Measurements from ENCODE around the gene SLC17A2. TPM values are rescaled to one million over a fixed set of nuclear protein-coding genes. Genes with fewer than 3 reads are reported as not detected.

SLC17A2 gene
- total and polyA plus RNA-seq, 4 experiments from 2014 or later, result not detected

DNA sequence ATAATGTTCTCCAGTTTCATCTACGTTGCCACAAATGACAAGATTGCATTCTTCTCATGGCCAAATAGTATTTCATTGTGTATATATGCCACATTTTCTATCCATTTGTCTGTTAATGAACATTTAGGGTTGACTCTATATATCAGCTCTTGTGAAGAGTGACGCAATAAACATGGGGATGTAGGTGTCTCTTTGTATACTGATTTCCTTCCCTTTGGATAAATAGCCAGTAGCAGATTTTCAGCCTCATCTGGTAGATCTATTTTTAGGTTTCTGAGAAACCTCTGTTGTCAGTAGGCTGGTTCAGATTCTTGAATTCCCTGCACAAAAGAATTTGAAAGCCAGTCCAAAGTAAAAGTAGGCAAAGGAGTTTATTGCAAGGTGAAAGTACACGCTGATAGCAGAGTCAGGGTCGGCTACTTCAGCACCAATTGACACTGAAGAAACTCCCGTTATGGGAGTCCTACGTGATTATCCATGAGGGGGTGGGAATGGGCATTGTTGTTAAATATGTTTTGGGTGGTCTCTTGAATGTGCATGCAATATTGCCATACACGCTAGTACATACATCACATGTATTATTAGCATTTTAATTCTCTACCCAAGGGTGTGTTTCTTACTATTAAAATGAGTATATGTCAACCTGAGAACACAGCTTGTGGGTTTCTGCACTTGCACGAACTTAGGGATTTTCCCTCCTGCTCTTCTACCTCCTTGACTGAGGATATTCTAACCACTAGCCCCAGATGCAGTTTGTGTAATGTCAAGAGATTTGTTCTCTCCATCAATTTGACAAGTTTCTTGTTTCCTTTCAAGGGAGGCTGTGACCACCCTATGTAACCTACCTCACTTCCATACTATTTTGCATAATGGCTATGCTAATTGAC, 14.4 kb upstream of the SLC17A2 start:
- H3K4me3 Mint-ChIP-seq, result no peak overlapping the region
- peaks cover 0 to 9% (median under 1%) of the 10 kb centered on the region in 8 donors for H3K9me3 Mint-ChIP-seq
- Histone ChIP-seq H3K4me3 (ENCODE audit: low read length in 2 of 2) (no peak overlapping the region), H3K27me3 (ENCODE audit: insufficient read depth, low read length) (no peaks in the 10 kb centered on the region), H3K9me3 (ENCODE audit: control insufficient read depth in 1 of 2, low read length in 2 of 2) (no peaks in the 10 kb centered on the region), H3K4me1 (ENCODE audit: insufficient read depth, low read length) (peaks cover 9% of the 10 kb centered on the region), H3K27ac (ENCODE audit: low read depth, low read length) (no peak overlapping the region), H3K36me3 (ENCODE audit: insufficient read depth, low read length) (no peaks in the 10 kb centered on the region)
- peaks cover 11 to 23% (median 17%) of the 10 kb centered on the region in 4 donors for H3K4me1 Mint-ChIP-seq
- CTCF ChIA-PET (ENCODE audit: partially characterized antibody), result interaction anchor here (0.8 to 2.2 kb wide), 6 partner anchors 47 to 722 kb away, joined by 3 to 8 read pairs (median 4); no protein-coding TSS in a partner anchor
- H3K36me3 Mint-ChIP-seq, result no peaks in the 10 kb centered on the region
- intact Hi-C loops (cut with micrococcal nuclease), result loop anchor here (5.0 kb wide), 1 partner anchor 723 kb away; no protein-coding TSS in a partner anchor
- H3K27ac Mint-ChIP-seq, result no peak overlapping the region
- POLR2A ChIA-PET (ENCODE audit: partially characterized antibody), result interaction anchor here (1.1 kb wide), 1 partner anchor 17 kb away, joined by 4 read pairs; no protein-coding TSS in a partner anchor
- peaks cover 0 to 2% of the 10 kb centered on the region in 2 donors for H3K27me3 Mint-ChIP-seq
- no peak for DNase-seq

DNA sequence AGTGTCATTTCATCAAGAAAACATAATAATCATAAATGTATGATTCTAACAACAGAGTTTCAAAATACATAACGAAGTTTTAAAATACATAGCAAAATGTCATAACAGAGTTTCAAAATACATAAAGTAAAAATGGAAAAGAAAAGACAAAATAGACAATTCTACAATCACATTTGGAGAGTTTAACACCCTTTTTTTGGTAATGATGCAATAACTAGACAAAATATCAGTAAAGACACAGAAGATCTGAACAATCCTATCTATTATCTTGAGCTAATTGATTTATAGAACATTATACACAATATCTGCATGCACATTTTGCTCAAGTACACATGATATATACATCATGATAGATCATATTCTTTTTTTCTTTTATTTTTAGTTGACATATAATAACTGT, 13.4 kb upstream of the SLC17A2 start:
- Histone ChIP-seq H3K27ac (ENCODE audit: low read depth, low read length) (no peak overlapping the region), H3K27me3 (ENCODE audit: insufficient read depth, low read length) (no peaks in the 10 kb centered on the region), H3K36me3 (ENCODE audit: insufficient read depth, low read length) (no peaks in the 10 kb centered on the region), H3K9me3 (ENCODE audit: control insufficient read depth in 1 of 2, low read length in 2 of 2) (no peaks in the 10 kb centered on the region), H3K4me3 (ENCODE audit: low read length in 2 of 2) (no peak overlapping the region), H3K4me1 (ENCODE audit: insufficient read depth, low read length) (peaks cover 9% of the 10 kb centered on the region)
- ChIA-PET CTCF (ENCODE audit: partially characterized antibody) (interaction anchor here (0.8 to 2.2 kb wide), 6 partner anchors 48 to 721 kb away, joined by 3 to 8 read pairs (median 4); no protein-coding TSS in a partner anchor), POLR2A (ENCODE audit: partially characterized antibody) (interaction anchor here (0.7 to 1.1 kb wide), 2 partner anchors 18 to 76 kb away, joined by 4 read pairs; a partner anchor contains a TSS)
- H3K27ac Mint-ChIP-seq, result no peak overlapping the region
- DNase-seq, result no peak
- peaks cover 11 to 23% (median 17%) of the 10 kb centered on the region in 4 donors for H3K4me1 Mint-ChIP-seq
- intact Hi-C loops (cut with micrococcal nuclease), result loop anchor here (5.0 kb wide), 1 partner anchor 722 kb away; no protein-coding TSS in a partner anchor
- peaks cover 0 to 2% of the 10 kb centered on the region in 2 donors for H3K27me3 Mint-ChIP-seq
- peaks cover 0 to 9% (median under 1%) of the 10 kb centered on the region in 8 donors for H3K9me3 Mint-ChIP-seq
- no peaks in the 10 kb centered on the region for H3K36me3 Mint-ChIP-seq
- no peak overlapping the region for H3K4me3 Mint-ChIP-seq

DNA sequence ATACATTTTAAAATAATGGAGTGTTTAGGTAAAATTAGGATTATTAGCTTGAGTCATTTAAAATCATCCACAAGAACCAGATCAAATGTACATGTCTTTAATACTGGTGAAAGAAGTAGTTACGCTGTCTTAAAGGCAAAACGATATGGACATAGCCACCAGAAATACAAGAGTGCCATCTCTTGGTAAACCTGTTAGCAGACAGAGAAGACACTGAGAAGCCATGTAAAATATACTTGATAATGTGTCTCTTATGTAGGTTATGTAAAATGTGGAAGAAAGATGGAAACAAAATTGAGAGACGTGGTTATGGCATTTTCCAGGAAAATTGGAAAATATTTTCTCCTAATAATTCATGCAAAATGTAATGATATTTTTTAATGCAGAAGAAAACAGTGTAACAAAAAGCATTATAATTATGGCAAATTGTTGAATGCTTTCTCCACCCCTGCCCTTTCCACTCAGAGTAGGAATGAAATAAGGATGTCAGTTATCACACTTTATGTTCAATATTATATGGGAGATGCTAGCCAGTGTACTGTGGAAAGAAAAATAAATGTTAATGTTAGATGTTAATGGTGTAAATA, 12.2 kb upstream of the SLC17A2 start:
- DNase-seq, result peak in 4 of 5 donors; percentile 27 to 40 (median 32)
- no peaks in the 10 kb centered on the region for H3K36me3 Mint-ChIP-seq
- peaks cover 8 to 21% (median 15%) of the 10 kb centered on the region in 4 donors for H3K4me1 Mint-ChIP-seq

DNA sequence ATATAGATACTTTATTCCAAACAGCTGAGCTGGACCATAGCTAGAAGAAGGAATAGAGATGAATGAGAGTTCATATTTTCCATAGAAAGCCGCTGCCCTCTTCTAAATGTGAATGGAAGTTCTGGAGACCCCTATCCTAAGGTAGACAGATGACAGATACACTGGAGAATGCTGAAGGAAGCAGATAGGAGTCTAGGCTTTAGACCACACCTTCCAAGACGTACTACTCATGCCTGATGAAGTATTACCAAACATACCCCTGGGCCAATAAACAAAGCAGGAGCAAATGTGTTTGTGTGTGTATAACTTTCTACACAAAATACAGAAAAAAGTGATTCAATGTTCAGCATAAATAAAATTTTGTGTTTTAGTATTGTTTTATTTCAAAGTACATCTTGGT, 9.1 kb upstream of the SLC17A2 start:
- H3K36me3 ChIP-seq (ENCODE audit: insufficient read depth, low read length), result no peaks in the 10 kb centered on the region
- H3K4me1 ChIP-seq (ENCODE audit: insufficient read depth, low read length), result no peaks in the 10 kb centered on the region
- Mint-ChIP-seq H3K9me3 (no peaks in the 10 kb centered on the region), H3K27ac (no peak overlapping the region), H3K4me3 (no peak overlapping the region), H3K27me3 (peaks cover 0 to 4% of the 10 kb centered on the region in 2 donors), H3K36me3 (no peaks in the 10 kb centered on the region), H3K4me1 (no peaks in the 10 kb centered on the region)
- CTCF ChIA-PET (ENCODE audit: partially characterized antibody), result interaction anchor here (0.7 to 1.7 kb wide), 3 partner anchors 54 to 222 kb away, joined by 3 to 6 read pairs (median 3); no protein-coding TSS in a partner anchor
- DNase-seq, result no peak
- no peaks in the 10 kb centered on the region for H3K27me3 ChIP-seq (ENCODE audit: insufficient read depth, low read length)
- no peak overlapping the region for H3K4me3 ChIP-seq (ENCODE audit: low read length in 2 of 2)
- no peak overlapping the region for H3K27ac ChIP-seq (ENCODE audit: low read depth, low read length)
- intact Hi-C loops (cut with micrococcal nuclease), result no loop called here
- H3K9me3 ChIP-seq (ENCODE audit: control insufficient read depth in 1 of 2, low read length in 2 of 2), result no peaks in the 10 kb centered on the region
- POLR2A ChIA-PET (ENCODE audit: partially characterized antibody), result no interaction called here

More for the DNA sequence above, 12.2 kb upstream of the SLC17A2 start:
- Mint-ChIP-seq H3K27ac (no peak overlapping the region), H3K4me3 (no peak overlapping the region), H3K9me3 (peaks cover 0 to 9% (median under 1%) of the 10 kb centered on the region in 8 donors), H3K27me3 (peaks cover 0 to 2% of the 10 kb centered on the region in 2 donors)
- intact Hi-C loops (cut with micrococcal nuclease), result loop anchor here (1.0 to 5.0 kb wide), 4 partner anchors 154 to 720 kb away; no protein-coding TSS in a partner anchor
- no peaks in the 10 kb centered on the region for H3K27me3 ChIP-seq (ENCODE audit: insufficient read depth, low read length)
- H3K4me1 ChIP-seq (ENCODE audit: insufficient read depth, low read length), result peaks cover 9% of the 10 kb centered on the region
- H3K36me3 ChIP-seq (ENCODE audit: insufficient read depth, low read length), result no peaks in the 10 kb centered on the region
- no peak overlapping the region for H3K27ac ChIP-seq (ENCODE audit: low read depth, low read length)
- no peaks in the 10 kb centered on the region for H3K9me3 ChIP-seq (ENCODE audit: control insufficient read depth in 1 of 2, low read length in 2 of 2)
- CTCF ChIA-PET (ENCODE audit: partially characterized antibody), result interaction anchor here (1.0 to 1.5 kb wide), 4 partner anchors 155 to 224 kb away, joined by 3 to 9 read pairs (median 5); no protein-coding TSS in a partner anchor
- H3K4me3 ChIP-seq (ENCODE audit: low read length in 2 of 2), result no peak overlapping the region
- POLR2A ChIA-PET (ENCODE audit: partially characterized antibody), result no interaction called here

DNA sequence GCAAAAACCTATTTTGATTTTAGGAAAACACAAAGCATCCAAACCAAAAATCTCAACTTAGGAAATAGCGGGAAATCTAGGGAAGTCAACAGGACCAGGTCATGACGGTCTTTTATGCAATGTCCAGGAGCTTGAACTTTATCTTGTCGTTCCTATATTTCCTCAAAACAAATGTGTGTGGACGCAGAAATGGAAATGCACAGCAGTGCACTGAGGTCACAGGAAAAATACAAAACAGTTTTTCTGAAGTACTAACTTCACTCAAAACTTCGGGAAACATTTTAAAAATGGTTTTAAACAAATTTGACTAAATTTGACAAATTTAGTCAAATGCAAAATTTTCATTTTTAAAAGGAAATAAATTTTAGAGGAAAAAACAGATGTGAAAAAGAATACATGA, 5.5 kb upstream of the SLC17A2 start:
- ChIA-PET POLR2A (ENCODE audit: partially characterized antibody) (no interaction called here), CTCF (ENCODE audit: partially characterized antibody) (interaction anchor here (1.6 kb wide), 1 partner anchor 54 kb away, joined by 4 read pairs; no protein-coding TSS in a partner anchor)
- Histone ChIP-seq H3K27me3 (ENCODE audit: insufficient read depth, low read length) (no peaks in the 10 kb centered on the region), H3K4me1 (ENCODE audit: insufficient read depth, low read length) (no peaks in the 10 kb centered on the region), H3K36me3 (ENCODE audit: insufficient read depth, low read length) (no peaks in the 10 kb centered on the region), H3K27ac (ENCODE audit: low read depth, low read length) (no peak overlapping the region), H3K9me3 (ENCODE audit: control insufficient read depth in 1 of 2, low read length in 2 of 2) (no peaks in the 10 kb centered on the region), H3K4me3 (ENCODE audit: low read length in 2 of 2) (no peak overlapping the region)
- no peaks in the 10 kb centered on the region for H3K4me1 Mint-ChIP-seq
- intact Hi-C loops (cut with micrococcal nuclease), result no loop called here
- DNase-seq, result no peak
- no peaks in the 10 kb centered on the region for H3K36me3 Mint-ChIP-seq
- no peak overlapping the region for H3K27ac Mint-ChIP-seq
- peaks cover 0 to 8% of the 10 kb centered on the region in 2 donors for H3K27me3 Mint-ChIP-seq
- H3K4me3 Mint-ChIP-seq, result no peak overlapping the region
- no peaks in the 10 kb centered on the region for H3K9me3 Mint-ChIP-seq

DNA sequence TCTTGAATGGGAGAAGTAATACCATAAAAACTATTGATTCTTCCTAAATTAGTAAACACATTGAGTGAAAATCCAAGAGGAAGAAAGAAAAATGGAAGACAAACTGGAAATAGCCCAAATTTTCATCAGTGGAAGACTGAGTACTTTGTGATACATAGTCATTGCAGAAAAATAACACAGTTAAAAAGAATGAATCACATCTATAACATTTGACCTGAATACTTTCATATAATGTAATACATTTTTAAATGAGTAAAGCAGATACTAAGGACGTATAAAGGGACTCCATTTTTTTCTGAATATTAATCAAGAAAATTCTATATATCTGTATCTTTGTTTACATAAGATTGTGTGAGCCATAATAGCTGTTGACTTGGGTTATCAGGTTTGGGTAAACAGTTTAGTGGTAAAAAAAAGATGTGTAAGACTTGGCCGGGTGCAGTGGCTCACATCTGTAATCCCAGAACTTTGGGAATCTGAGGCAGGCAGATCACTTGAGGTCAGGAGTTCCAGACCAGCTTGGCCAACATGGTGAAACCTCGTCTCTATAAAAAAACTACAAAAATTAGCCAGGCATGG, 4.3 kb upstream of the SLC17A2 start:
- POLR2A ChIA-PET (ENCODE audit: partially characterized antibody), result no interaction called here
- Histone ChIP-seq H3K4me3 (ENCODE audit: low read length in 2 of 2) (no peak overlapping the region), H3K36me3 (ENCODE audit: insufficient read depth, low read length) (no peaks in the 10 kb centered on the region), H3K27me3 (ENCODE audit: insufficient read depth, low read length) (no peaks in the 10 kb centered on the region), H3K9me3 (ENCODE audit: control insufficient read depth in 1 of 2, low read length in 2 of 2) (no peaks in the 10 kb centered on the region), H3K4me1 (ENCODE audit: insufficient read depth, low read length) (no peaks in the 10 kb centered on the region), H3K27ac (ENCODE audit: low read depth, low read length) (no peak overlapping the region)
- Mint-ChIP-seq H3K27ac (no peak overlapping the region), H3K4me1 (no peaks in the 10 kb centered on the region), H3K9me3 (no peaks in the 10 kb centered on the region), H3K4me3 (no peak overlapping the region), H3K27me3 (peaks cover 0 to 8% of the 10 kb centered on the region in 2 donors), H3K36me3 (no peaks in the 10 kb centered on the region)
- intact Hi-C loops (cut with micrococcal nuclease), result no loop called here
- DNase-seq, result no peak
- CTCF ChIA-PET (ENCODE audit: partially characterized antibody), result no interaction called here

DNA sequence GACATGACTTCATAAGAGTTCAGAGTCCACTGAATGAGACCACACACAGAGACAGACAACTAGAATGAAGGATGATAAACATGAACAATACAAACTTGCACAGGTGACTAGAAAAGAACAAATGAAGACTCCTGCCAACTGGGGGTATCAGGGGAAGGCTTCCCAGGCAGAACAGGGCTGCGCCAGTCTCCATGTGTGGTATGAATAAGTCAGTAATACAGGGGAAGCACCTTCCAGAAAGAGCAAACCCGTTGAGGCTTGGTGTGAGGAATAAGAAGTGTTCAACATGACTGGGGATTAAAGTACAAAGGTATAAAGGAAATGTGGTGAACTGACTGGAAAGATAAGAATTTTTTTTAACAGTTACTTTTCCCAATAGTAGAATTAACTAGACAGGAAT, 3.7 kb upstream of the SLC17A2 start:
- Mint-ChIP-seq H3K9me3 (no peaks in the 10 kb centered on the region), H3K4me3 (no peak overlapping the region), H3K36me3 (no peaks in the 10 kb centered on the region), H3K4me1 (no peaks in the 10 kb centered on the region), H3K27ac (no peak overlapping the region), H3K27me3 (peaks cover 0 to 8% of the 10 kb centered on the region in 2 donors)
- Histone ChIP-seq H3K4me1 (ENCODE audit: insufficient read depth, low read length) (no peaks in the 10 kb centered on the region), H3K27me3 (ENCODE audit: insufficient read depth, low read length) (no peaks in the 10 kb centered on the region), H3K36me3 (ENCODE audit: insufficient read depth, low read length) (no peaks in the 10 kb centered on the region), H3K9me3 (ENCODE audit: control insufficient read depth in 1 of 2, low read length in 2 of 2) (no peaks in the 10 kb centered on the region), H3K27ac (ENCODE audit: low read depth, low read length) (no peak overlapping the region), H3K4me3 (ENCODE audit: low read length in 2 of 2) (no peak overlapping the region)
- intact Hi-C loops (cut with micrococcal nuclease), result no loop called here
- no peak for DNase-seq
- CTCF ChIA-PET (ENCODE audit: partially characterized antibody), result no interaction called here
- POLR2A ChIA-PET (ENCODE audit: partially characterized antibody), result no interaction called here

All from CD4-positive, alpha-beta memory T cell (primary cell).